Measurements from ENCODE around the gene PRTN3. TPM values are rescaled to one million over a fixed set of nuclear protein-coding genes. Genes with fewer than 3 reads are reported as not detected.
A peak's percentile ranks its signal among the peaks of the same experiment; 100 is the strongest.
"Not testable (repeated sequence)": the region's sequence is repeated elsewhere in the genome, so short reads cannot be mapped to it uniquely, and the experiment has no call there.

PRTN3 gene
- total RNA-seq, 1 donor from 2014 or later, result not detected

- no peak for TF ChIP-seq CTCF (IDR thresholded peaks at IDR 0.05; ENCODE audit: unreplicated experiment)
- no peak overlapping the region for H3K4me3 Mint-ChIP-seq (ENCODE audit: unreplicated experiment)
- peaks cover 3% of the 10 kb centered on the region for H3K27me3 Mint-ChIP-seq (ENCODE audit: unreplicated experiment)
- DNase-seq (ENCODE audit: low spot score), result no peak
- H3K36me3 Mint-ChIP-seq (ENCODE audit: low read depth, unreplicated experiment), result peaks cover 4% of the 10 kb centered on the region
- H3K4me1 Mint-ChIP-seq (ENCODE audit: unreplicated experiment), result no peaks in the 10 kb centered on the region
- H3K27ac Mint-ChIP-seq (ENCODE audit: unreplicated experiment), result no peak overlapping the region
- no peaks in the 10 kb centered on the region for H3K9me3 Mint-ChIP-seq (ENCODE audit: unreplicated experiment)
Observed at GRCh38 chr19:887072-887471, 46.3 kb downstream of the PRTN3 start.

DNA sequence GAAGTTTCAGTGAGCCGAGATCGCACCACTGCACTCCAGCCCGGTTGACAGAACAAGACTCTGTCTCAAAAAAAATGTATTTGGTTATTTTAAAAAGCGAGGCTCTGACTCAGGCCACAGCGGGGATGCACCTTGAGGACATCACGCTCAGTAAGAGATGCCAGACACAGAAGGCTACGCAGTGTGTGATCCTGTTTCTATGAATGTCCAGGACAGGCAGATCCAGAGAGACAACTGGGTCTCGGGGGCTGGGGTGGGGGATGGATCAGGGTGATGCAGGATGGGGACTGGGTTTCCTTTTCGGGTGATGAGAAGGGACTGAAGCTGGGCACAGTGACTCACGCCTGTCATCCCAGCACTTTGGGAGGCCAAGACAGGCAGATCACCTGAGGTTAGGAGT is 46.8 kb downstream of the PRTN3 start:
- H3K9me3 Mint-ChIP-seq (ENCODE audit: unreplicated experiment), result no peaks in the 10 kb centered on the region
- no peak overlapping the region for H3K27ac Mint-ChIP-seq (ENCODE audit: unreplicated experiment)
- peaks cover 4% of the 10 kb centered on the region for H3K36me3 Mint-ChIP-seq (ENCODE audit: low read depth, unreplicated experiment)
- no peak for TF ChIP-seq CTCF (IDR thresholded peaks at IDR 0.05; ENCODE audit: unreplicated experiment)
- H3K4me3 Mint-ChIP-seq (ENCODE audit: unreplicated experiment), result no peak overlapping the region
- peaks cover 3% of the 10 kb centered on the region for H3K27me3 Mint-ChIP-seq (ENCODE audit: unreplicated experiment)
- DNase-seq (ENCODE audit: low spot score), result no peak
- no peaks in the 10 kb centered on the region for H3K4me1 Mint-ChIP-seq (ENCODE audit: unreplicated experiment)

DNA sequence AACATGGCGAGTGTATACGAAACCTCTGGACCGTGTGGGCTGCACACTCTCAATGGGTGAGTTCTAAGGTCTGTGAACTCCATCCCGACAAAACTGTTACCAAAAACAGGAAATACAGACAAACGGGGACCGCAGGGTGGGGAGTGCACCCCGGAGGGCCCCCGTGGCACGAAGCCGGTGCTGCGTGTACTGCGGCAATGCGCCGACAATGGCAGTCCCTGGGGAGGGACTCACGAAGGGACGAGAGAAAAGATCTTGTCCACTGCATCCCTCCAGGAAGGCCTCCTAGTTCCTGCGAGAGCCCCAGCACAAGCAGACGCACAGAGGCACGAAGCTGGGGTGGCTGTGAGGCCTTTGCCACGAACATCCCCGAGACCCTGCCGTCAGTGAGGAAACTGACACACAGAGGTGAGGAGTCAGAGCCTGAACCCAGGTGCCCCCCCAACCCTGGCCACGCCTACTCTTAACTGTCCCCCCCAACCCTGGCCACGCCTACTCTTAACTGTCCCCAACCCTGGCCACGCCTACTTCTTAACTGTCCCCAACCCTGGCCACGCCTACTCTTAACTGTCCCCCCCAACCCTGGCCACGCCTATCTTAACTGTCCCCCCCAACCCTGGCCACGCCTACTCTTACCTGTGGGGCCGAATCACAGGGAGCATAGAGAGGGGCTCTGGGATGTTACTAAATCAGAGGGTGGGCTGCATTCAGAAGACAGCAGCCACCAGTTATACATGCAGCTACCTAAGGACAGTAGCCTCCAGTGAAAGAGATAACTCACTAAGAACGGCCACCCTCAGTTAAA is 48.0 kb downstream of the PRTN3 start:
- TF ChIP-seq CTCF (IDR thresholded peaks at IDR 0.05; ENCODE audit: unreplicated experiment), result no peak
- H3K4me3 Mint-ChIP-seq (ENCODE audit: unreplicated experiment), result no peak overlapping the region
- peaks cover 7% of the 10 kb centered on the region for H3K36me3 Mint-ChIP-seq (ENCODE audit: low read depth, unreplicated experiment)
- no peak for DNase-seq (ENCODE audit: low spot score)
- H3K9me3 Mint-ChIP-seq (ENCODE audit: unreplicated experiment), result no peaks in the 10 kb centered on the region
- no peak overlapping the region for H3K27ac Mint-ChIP-seq (ENCODE audit: unreplicated experiment)
- peaks cover 6% of the 10 kb centered on the region for H3K27me3 Mint-ChIP-seq (ENCODE audit: unreplicated experiment)
- H3K4me1 Mint-ChIP-seq (ENCODE audit: unreplicated experiment), result peaks cover 6% of the 10 kb centered on the region

DNA sequence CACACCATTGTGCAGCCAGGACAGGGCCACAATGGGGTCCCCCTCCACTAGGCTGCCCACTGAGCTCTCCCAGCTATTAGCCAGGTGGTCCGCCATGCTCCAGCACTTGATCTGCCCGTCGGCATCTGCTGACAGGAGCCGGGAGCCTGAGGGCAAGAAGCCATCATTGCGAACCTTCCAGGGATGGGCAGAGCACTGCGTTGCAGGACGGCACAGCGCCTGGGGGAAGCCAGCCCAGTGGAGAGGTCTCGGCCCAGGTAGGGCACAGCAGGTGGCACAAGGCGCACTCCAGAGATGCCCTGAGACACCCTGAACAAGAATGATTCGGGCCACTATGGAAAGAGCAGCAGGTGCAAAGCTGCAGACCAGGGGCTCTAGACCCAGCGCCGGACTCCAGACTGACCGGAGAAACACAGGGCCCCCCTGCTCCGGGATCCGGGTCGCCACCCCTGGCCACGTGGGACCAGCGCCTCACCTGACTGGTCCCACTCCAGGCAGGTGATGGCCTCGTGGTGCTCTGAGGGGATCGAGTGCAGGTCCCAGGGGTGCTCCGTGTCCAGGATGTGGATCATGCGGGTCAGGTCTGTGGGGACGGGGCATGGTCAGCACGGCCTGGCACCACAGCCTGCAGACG is 49.0 kb downstream of the PRTN3 start:
- H3K4me3 Mint-ChIP-seq (ENCODE audit: unreplicated experiment), result no peak overlapping the region
- no peak overlapping the region for H3K27ac Mint-ChIP-seq (ENCODE audit: unreplicated experiment)
- H3K27me3 Mint-ChIP-seq (ENCODE audit: unreplicated experiment), result peaks cover 6% of the 10 kb centered on the region
- peaks cover 6% of the 10 kb centered on the region for H3K4me1 Mint-ChIP-seq (ENCODE audit: unreplicated experiment)
- DNase-seq (ENCODE audit: low spot score), result no peak
- peaks cover 7% of the 10 kb centered on the region for H3K36me3 Mint-ChIP-seq (ENCODE audit: low read depth, unreplicated experiment)
- TF ChIP-seq CTCF (IDR thresholded peaks at IDR 0.05; ENCODE audit: unreplicated experiment), result no peak
- no peaks in the 10 kb centered on the region for H3K9me3 Mint-ChIP-seq (ENCODE audit: unreplicated experiment)

DNA sequence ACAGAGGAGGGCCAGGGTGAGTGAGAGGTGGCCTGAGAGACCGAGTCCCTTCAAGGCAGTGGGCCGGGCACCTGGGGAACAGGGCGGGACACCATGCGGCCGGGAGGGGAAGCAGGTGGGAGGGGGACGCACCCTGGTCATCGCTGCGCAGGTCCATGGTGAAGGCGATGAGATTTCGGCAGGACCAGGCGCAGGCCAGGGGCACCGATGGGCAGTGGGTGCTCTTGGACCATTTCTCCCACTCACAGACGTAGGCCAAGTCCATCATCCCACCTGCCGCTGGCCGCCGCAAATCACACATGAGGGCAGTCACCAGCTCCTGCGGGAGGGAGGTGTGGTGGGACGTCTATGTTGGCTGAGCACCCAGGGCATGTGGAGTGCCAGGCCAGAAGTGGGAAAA is 50.0 kb downstream of the PRTN3 start:
- no peak for TF ChIP-seq CTCF (IDR thresholded peaks at IDR 0.05; ENCODE audit: unreplicated experiment)
- Mint-ChIP-seq H3K4me3 (ENCODE audit: unreplicated experiment) (peak overlapping the region; percentile 77), H3K4me1 (ENCODE audit: unreplicated experiment) (peaks cover 6% of the 10 kb centered on the region), H3K9me3 (ENCODE audit: unreplicated experiment) (no peaks in the 10 kb centered on the region), H3K36me3 (ENCODE audit: low read depth, unreplicated experiment) (peaks cover 7% of the 10 kb centered on the region), H3K27me3 (ENCODE audit: unreplicated experiment) (peaks cover 6% of the 10 kb centered on the region), H3K27ac (ENCODE audit: unreplicated experiment) (peak overlapping the region; percentile 30)
- DNase-seq (ENCODE audit: low spot score), result no peak

GRCh38 chr19:891421-892200 is 50.8 kb downstream of the PRTN3 start:
- H3K4me1 Mint-ChIP-seq (ENCODE audit: unreplicated experiment); H3K27me3 Mint-ChIP-seq (ENCODE audit: unreplicated experiment); H3K27ac Mint-ChIP-seq (ENCODE audit: unreplicated experiment); H3K36me3 Mint-ChIP-seq (ENCODE audit: low read depth, unreplicated experiment); DNase-seq (ENCODE audit: low spot score); H3K9me3 Mint-ChIP-seq (ENCODE audit: unreplicated experiment): not testable (repeated sequence)
- peak overlapping the region; percentile 77 for H3K4me3 Mint-ChIP-seq (ENCODE audit: unreplicated experiment)

Measured in endothelial cell (in vitro differentiated cells).